Prostate gland (tissue), 2 donors: ENCODE data around the gene CAMK2B.

Experiments used
- POLR2A ChIP-seq: fragments of 450-650 bp; IDR thresholded peaks from one replicate; pipeline ENCODE4 v1.6.1; 2016; ENCODE audit warnings: antibody characterized with exemption, mild to moderate bottlenecking
- TF ChIP-seq, protein P1 (sequence below), 4 experiments: fragments of 200-600 bp in 2 of 4; fragments of 450-650 bp in 2 of 4; sonication (generic) in 2 of 4; IDR thresholded peaks; 1 replicate in 3 of 4; 2 replicates in 1 of 4; pipeline ENCODE4 v1.5.1; 2016 to 2019; ENCODE audit warnings: antibody characterized with exemption in 4 of 4, mild to moderate bottlenecking in 2 of 4, moderate library complexity in 2 of 4

DNA sequence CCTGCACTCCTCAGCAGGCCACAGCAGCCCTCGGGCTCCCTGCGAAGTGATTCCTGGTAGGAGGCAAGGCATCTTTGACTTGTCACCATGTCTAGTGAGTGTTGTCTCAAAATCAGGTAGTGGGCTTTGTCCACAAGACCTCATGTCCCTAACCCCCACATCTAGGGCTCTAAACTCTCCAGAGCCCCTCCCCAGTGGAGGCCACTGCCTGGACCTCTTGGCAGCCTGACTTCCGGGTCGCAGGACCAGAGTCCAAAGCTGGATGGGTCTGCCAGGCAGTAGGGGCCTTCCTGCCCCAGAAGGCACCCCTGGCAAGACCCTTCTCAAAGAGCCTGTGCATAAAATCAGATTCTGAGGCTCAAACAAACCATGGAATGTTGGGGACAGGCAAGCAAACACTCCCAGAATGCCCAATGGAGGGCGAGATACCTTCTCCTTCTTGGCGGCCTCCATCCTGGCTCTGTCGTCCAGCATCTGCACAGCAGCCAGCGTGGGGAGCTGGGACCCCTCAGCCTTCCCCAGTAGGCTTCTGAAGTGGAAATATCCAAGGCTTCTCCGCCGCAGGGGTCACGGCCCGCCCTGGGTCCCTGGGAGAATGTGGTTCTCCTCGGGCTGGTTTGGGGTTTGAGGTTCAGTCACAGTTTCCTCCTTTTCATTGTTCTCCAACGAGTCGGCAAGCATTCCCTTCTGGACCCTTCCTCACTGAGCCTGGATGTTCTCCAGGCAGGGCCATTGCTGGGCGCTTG lies 136.7 kb downstream of the CAMK2B start:
- TF ChIP-seq, protein P1, sequence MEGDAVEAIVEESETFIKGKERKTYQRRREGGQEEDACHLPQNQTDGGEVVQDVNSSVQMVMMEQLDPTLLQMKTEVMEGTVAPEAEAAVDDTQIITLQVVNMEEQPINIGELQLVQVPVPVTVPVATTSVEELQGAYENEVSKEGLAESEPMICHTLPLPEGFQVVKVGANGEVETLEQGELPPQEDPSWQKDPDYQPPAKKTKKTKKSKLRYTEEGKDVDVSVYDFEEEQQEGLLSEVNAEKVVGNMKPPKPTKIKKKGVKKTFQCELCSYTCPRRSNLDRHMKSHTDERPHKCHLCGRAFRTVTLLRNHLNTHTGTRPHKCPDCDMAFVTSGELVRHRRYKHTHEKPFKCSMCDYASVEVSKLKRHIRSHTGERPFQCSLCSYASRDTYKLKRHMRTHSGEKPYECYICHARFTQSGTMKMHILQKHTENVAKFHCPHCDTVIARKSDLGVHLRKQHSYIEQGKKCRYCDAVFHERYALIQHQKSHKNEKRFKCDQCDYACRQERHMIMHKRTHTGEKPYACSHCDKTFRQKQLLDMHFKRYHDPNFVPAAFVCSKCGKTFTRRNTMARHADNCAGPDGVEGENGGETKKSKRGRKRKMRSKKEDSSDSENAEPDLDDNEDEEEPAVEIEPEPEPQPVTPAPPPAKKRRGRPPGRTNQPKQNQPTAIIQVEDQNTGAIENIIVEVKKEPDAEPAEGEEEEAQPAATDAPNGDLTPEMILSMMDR (IDR thresholded peaks at IDR 0.05) = no peak
- TF ChIP-seq POLR2A = no peak
